Measurements from ENCODE around the gene WWC1.
A peak's percentile ranks its signal among the peaks of the same experiment; 100 is the strongest.

The WWC1 gene

DNA sequence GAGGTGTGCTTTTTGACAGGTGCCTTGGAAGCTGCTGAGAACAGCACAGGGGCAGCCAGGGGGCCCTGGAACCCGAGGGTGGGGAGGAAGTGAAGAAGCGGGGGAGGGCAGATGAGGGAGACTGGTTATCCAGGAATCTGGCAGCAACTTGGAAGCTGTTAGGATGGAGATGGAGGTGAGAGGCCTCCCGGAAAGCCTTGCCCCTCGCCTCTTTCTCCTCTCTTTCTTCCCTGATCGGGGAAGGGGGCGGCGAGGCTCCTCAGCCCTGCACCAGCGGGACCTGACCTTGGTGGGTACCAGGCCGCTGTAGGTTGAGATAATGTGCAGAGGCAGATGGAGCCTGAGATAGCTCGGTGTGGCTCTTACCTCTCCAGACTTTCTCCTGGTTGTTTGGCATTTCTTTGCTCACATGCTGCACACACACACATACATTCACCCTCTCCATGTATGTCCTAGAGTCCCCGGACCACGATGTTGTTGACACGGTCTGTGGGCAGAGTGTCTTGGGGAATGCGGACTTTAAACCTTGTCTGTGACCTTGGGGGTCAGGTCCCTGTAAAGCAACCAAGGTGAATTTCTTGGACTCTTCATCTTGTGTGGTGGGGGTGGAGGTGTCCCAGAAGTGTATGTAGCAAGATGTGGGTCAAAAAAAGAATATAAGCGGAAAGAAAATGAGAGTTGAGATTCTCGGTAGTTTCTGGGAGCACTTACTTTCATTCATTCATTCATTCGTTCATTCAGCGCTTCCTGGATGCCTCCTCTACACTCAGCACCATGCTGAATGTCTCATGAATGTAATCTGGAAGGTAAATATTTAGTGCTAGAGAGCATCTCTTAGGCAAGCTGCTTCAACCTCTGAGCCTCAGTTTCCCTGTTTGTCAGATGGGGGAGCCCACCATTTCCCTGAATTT is 1.6 kb downstream of the WWC1 start:
- TF ChIP-seq POLR2A (IDR thresholded peaks at IDR 0.05; ENCODE audit: low read depth, low read length) = no peak
- FAIRE-seq (no peak), DNase-seq (ENCODE audit: insufficient read length, low spot score) (no peak)

- DNase-seq (ENCODE audit: insufficient read length, low spot score) = peak; percentile 91
- no peak for TF ChIP-seq POLR2A (IDR thresholded peaks at IDR 0.05; ENCODE audit: low read depth, low read length)
- peak; percentile 66 for FAIRE-seq
Observed at GRCh38 chr5:168295574-168296201, 4.2 kb downstream of the WWC1 start.

- DNase-seq (ENCODE audit: insufficient read length, low spot score) (no peak), FAIRE-seq (no peak)
- TF ChIP-seq POLR2A (IDR thresholded peaks at IDR 0.05; ENCODE audit: low read depth, low read length) = no peak
Observed at GRCh38 chr5:168296682-168297081, 5.2 kb downstream of the WWC1 start.

DNA sequence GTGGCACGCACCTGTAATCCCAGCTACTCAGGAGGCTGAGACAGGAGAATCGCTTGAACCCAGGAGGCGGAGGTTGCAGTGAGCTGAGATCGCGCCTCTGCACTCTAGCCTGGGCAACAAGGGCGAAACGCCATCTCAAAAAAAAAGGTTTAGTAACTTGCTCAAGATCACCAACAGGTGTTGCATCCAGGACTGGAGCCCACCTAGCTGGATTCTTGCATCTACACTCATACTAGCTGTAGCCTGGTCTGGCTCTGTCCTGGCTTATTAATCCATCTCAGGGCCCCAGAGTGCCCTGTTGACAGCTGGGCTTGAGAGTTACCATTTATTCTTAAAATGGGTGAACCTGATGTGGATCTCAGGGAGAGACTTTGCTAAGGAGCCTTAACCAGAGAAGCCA is 7.5 kb downstream of the WWC1 start:
- no peak for DNase-seq (ENCODE audit: insufficient read length, low spot score)
- no peak for FAIRE-seq
- no peak for TF ChIP-seq POLR2A (IDR thresholded peaks at IDR 0.05; ENCODE audit: low read depth, low read length)

DNA sequence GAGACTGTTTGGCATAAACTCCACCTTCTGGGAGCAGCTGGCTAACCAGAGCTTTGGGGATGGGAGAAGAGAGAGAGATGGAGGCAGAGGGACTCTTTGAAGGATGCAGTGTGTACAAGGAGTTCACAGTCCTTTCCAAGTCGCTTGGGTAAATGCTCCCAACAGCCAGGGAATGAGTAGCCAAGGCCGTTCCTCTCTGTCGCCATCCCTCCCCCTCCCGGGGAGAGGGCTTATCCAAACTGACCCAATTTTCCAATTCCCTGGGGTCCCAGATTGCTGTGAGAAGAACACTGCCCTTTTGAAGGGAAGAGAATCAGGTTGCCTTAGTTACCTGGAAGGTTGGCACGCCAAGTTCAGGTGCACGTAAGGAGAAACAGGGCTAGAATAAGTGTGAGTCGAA is 7.9 kb downstream of the WWC1 start:
- TF ChIP-seq POLR2A (IDR thresholded peaks at IDR 0.05; ENCODE audit: low read depth, low read length) = no peak
- DNase-seq (ENCODE audit: insufficient read length, low spot score) (no peak), FAIRE-seq (no peak)

GRCh38 chr5:168300326-168301182 is 9.1 kb downstream of the WWC1 start:
- FAIRE-seq (no peak), DNase-seq (ENCODE audit: insufficient read length, low spot score) (no peak)
- no peak for TF ChIP-seq POLR2A (IDR thresholded peaks at IDR 0.05; ENCODE audit: low read depth, low read length)

DNA sequence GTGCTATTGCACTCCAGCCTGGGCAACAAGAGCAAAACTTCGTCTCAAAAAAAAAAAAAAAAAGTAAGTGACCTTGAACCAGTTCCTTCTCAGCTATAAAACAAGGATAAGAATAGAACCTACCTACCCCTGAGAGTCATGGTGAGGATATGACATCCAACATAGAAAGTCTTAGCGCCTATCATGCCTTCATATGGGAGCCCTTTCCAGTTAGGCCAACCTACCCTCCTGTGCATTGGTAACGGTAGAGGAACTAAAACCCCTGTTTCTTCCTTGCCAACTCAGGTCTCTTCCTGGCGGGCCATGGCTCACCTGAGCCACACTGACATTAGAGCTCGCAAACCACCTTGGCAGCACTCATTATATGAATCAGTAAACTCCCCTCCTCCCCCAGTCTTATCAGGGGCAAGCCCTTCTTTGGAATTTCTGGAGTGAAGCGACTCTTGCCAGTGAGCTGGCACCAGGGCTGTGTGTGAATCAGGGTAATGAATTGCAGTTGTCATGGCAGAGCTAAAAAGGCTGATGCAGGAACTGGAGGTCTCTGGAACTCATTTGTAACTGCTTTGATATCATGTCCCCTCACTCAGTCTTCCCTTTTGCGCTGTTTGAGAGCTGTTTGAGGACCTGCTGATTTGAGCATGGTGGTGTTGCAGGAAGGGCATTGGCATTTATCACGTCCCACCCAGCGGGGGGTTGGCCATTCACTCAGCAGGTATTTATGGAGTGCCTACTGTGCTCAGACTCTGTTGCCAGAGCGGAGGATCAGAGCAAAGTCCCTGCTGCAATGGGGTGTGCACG is 10.3 kb downstream of the WWC1 start:
- no peak for TF ChIP-seq POLR2A (IDR thresholded peaks at IDR 0.05; ENCODE audit: low read depth, low read length)
- FAIRE-seq = no peak
- no peak for DNase-seq (ENCODE audit: insufficient read length, low spot score)

DNA sequence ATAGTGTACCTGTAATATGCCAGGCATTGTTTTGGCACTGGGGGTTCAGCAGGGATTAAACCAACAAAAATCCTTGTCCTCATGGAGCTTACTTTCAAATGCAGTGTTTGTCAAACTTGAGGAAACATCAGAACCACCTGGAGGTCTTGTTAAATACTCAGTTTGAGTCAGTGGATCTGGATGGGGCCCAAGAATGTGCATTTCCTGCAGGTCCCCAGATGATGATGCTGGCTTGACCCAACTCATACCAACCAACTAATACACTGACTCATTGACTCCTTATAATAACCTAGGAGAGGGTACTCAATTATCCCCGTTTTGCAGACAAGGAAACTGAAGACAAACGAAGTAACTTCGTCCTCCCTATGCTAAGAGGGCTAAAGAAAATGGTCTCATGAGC is 11.3 kb downstream of the WWC1 start:
- TF ChIP-seq POLR2A (IDR thresholded peaks at IDR 0.05; ENCODE audit: low read depth, low read length) = no peak
- FAIRE-seq = no peak
- no peak for DNase-seq (ENCODE audit: insufficient read length, low spot score)

DNA sequence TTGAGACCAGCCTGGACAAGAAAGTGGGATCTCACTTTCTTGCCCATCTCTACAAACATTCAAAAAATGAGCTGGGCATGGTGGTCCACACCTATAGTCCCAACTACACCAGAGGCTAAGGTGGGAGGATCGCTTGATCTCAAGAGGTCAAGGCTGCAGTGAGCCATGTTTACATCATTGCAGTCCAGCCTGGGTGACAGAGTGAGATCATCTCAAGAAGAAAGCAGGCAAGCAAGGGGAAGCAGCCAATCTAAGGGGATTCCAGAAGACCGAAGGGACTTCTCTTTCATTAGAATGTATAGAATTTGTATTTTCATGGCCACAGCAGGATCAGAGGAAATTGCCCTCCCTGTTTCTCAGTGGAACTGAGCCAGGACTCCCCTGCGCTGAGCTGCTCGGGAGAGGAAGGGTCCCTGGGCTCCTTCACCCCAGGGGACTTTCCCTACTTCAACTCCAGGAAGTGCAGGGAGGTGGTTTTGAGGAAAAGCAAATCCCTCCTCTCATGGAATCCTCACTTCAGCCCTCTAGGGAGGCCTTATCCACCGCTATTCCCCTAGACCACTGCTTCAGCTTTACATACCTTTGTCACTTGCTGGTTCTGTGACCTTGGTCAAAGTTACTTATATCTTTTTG is 12.1 kb downstream of the WWC1 start:
- FAIRE-seq (no peak), DNase-seq (ENCODE audit: insufficient read length, low spot score) (no peak)
- TF ChIP-seq POLR2A (IDR thresholded peaks at IDR 0.05; ENCODE audit: low read depth, low read length) = no peak

DNA sequence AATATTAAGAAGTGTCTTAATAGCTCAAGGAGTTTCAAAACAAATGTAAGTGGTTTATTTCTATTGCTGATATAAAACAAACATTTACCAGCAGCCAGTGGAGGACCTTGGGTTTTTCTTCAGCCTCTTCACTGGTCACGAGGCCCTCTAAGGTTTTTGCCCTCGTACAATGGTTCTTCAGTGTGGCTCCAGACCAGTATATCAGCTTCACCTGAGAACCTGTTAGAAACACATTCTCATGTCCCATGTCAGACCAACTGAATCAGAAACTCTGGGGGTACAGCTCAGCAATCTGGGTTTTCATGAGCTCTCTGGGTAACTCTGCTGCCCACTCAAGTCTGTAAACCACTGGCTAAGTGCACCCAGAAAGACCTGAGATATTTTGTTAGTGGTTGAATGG is 12.9 kb downstream of the WWC1 start:
- DNase-seq (ENCODE audit: insufficient read length, low spot score) (no peak), FAIRE-seq (no peak)
- no peak for TF ChIP-seq POLR2A (IDR thresholded peaks at IDR 0.05; ENCODE audit: low read depth, low read length)

DNA sequence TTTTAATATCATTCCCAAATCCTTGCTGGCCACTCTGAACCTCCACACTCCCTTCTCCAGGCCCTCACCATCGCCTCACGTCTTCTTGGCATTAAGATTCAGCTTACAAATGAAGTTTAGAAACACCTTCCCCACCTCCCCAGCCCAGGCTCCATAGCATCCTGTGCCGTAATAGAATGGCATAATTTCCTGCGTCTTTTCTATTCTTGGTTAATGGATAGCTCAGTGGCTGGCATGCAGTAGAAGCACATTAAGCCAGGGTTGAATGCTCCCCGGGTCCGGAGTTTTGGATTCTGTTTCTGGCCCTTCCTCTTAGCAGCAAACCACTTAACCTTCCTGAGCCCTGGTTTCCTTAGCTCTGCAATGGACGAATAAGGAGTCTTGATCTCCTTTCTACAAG is 13.8 kb downstream of the WWC1 start:
- no peak for TF ChIP-seq POLR2A (IDR thresholded peaks at IDR 0.05; ENCODE audit: low read depth, low read length)
- DNase-seq (ENCODE audit: insufficient read length, low spot score) = no peak
- no peak for FAIRE-seq

- DNase-seq (ENCODE audit: insufficient read length, low spot score) (no peak), FAIRE-seq (no peak)
Observed at GRCh38 chr5:168307022-168307421, 15.6 kb downstream of the WWC1 start.

More at GRCh38 chr5:168307022-168307421, 15.6 kb downstream of the WWC1 start:
- TF ChIP-seq POLR2A (IDR thresholded peaks at IDR 0.05; ENCODE audit: low read depth, low read length) = no peak
